RCC 7860 (cell line): ENCODE results near the gene PIK3R5.
"Not testable (repeated sequence)": the region's sequence is repeated elsewhere in the genome, so short reads cannot be mapped to it uniquely, and the experiment has no call there.

Experiments used
- DNase-seq: peaks from one replicate; pipeline ENCODE4 v3.0.0-alpha.2; 2015; ENCODE audit warnings: low spot score
- FAIRE-seq: peaks from 2 replicates; lab custom pipeline; 2012; peaks lifted over from hg19 to GRCh38; lab: Jason Lieb, UNC

Gene PIK3R5

GRCh38 chr17:8898126-8898525 lies 67.4 kb downstream of the PIK3R5 start:
- FAIRE-seq = no peak
- DNase-seq = no peak

GRCh38 chr17:8896641-8897635 lies 68.6 kb downstream of the PIK3R5 start:
- no peak for FAIRE-seq
- no peak for DNase-seq

GRCh38 chr17:8896087-8896486 lies 69.4 kb downstream of the PIK3R5 start:
- FAIRE-seq = no peak

GRCh38 chr17:8894673-8895578 lies 70.6 kb downstream of the PIK3R5 start:
- peak; percentile 29 for DNase-seq
- no peak for FAIRE-seq

More at GRCh38 chr17:8896087-8896486, 69.4 kb downstream of the PIK3R5 start:
- no peak for DNase-seq

- FAIRE-seq (no peak), DNase-seq (no peak)
Measured at GRCh38 chr17:8894202-8894671, 71.3 kb downstream of the PIK3R5 start.

GRCh38 chr17:8893621-8894201 lies 71.8 kb downstream of the PIK3R5 start:
- DNase-seq = no peak
- no peak for FAIRE-seq

- no peak for FAIRE-seq
- DNase-seq = no peak
Measured at GRCh38 chr17:8893059-8893458, 72.4 kb downstream of the PIK3R5 start.

GRCh38 chr17:8892338-8892690 lies 73.2 kb downstream of the PIK3R5 start:
- no peak for DNase-seq
- no peak for FAIRE-seq

GRCh38 chr17:8890671-8891070 lies 74.8 kb downstream of the PIK3R5 start:
- no peak for FAIRE-seq
- DNase-seq = no peak

GRCh38 chr17:8889458-8890210 lies 75.9 kb downstream of the PIK3R5 start:
- no peak for DNase-seq
- FAIRE-seq = no peak

- DNase-seq = no peak
- no peak for FAIRE-seq
Measured at GRCh38 chr17:8888704-8889302, 76.7 kb downstream of the PIK3R5 start.

- FAIRE-seq (no peak), DNase-seq (no peak)
Measured at GRCh38 chr17:8887834-8888703, 77.4 kb downstream of the PIK3R5 start.

- no peak for FAIRE-seq
Measured at GRCh38 chr17:8887301-8887700, 78.2 kb downstream of the PIK3R5 start.

GRCh38 chr17:8885967-8886684 lies 79.4 kb downstream of the PIK3R5 start:
- no peak for DNase-seq
- FAIRE-seq = no peak

More at GRCh38 chr17:8887301-8887700, 78.2 kb downstream of the PIK3R5 start:
- DNase-seq = no peak

- not testable (repeated sequence) for DNase-seq, FAIRE-seq
Measured at GRCh38 chr17:8885163-8885966, 80.1 kb downstream of the PIK3R5 start.

- FAIRE-seq (no peak), DNase-seq (no peak)
Measured at GRCh38 chr17:8884336-8884990, 81.0 kb downstream of the PIK3R5 start.

GRCh38 chr17:8883353-8883752 lies 82.2 kb downstream of the PIK3R5 start:
- no peak for FAIRE-seq
- DNase-seq = no peak
